ENCODE results near the gene KCNQ1. TPM values are rescaled to one million over a fixed set of nuclear protein-coding genes. Genes with fewer than 3 reads are reported as not detected.

Gene KCNQ1
- total and polyA plus RNA-seq, 2 of the 13 experiments (the other 11 are each of a cell fraction or from before 2014, with no cell fraction given) = 0.02 to 0.08 TPM

- Histone ChIP-seq H3K4me2 (ENCODE audit: low read depth, low read length) (no peak overlapping the region), H2AFZ (ENCODE audit: low read length) (no peak overlapping the region), H3K27ac (ENCODE audit: extremely low read length, insufficient read depth, low read length) (no peak overlapping the region), H3K79me2 (ENCODE audit: insufficient read depth, low read length) (no peaks in the 10 kb centered on the region), H3K27me3 (ENCODE audit: control insufficient read depth in 1 of 2, insufficient read depth in 2 of 2, low read length in 2 of 2) (no peaks in the 10 kb centered on the region), H3K4me3 (replicated peaks in 1 of 3; ENCODE audit: insufficient read depth in 1 of 3, low read depth in 2 of 3, low read length in 3 of 3) (no peak overlapping the region), H3K4me1 (ENCODE audit: insufficient read depth, low read length) (0 out of 2 replicates have a peak, but pooled peaks cover 8% of the 10 kb centered on the region), H3K36me3 (replicated peaks in 1 of 2; ENCODE audit: control insufficient read depth in 1 of 2, insufficient read depth in 2 of 2, low read length in 2 of 2) (peaks cover 1 to 4% of the 10 kb centered on the region in 2 experiments; a peak in 2 of 5 replicates), H4K20me1 (ENCODE audit: insufficient read depth, low read length) (peaks cover 44% of the 10 kb centered on the region), H3K9ac (ENCODE audit: insufficient read depth, low read depth, low read length) (no peak overlapping the region), H3K9me3 (ENCODE audit: low read length) (peaks cover 43% of the 10 kb centered on the region)
- WGBS (ENCODE audit: low lambda C conversion rate) = 92% methylated on average over 5 of the region's 6 CpGs
- peak; percentile 10 for ATAC-seq
- TSS peak; percentile 11 for BruUV-seq (replicated peaks)
- intact Hi-C loops (cut with micrococcal nuclease; ENCODE audit: unreplicated experiment) (no loop called here), in situ Hi-C loops (cut with HindIII; ENCODE audit: extremely low pct_ligation_motif_present, low pct_unique_long_range_greater_than_20kb) (no loop called here)
- POLR2A ChIA-PET = interaction anchor here (1.7 kb wide), 1 partner anchor 93 kb away, joined by 4 read pairs; no protein-coding TSS in a partner anchor
- no peak for FAIRE-seq
- CTCF ChIA-PET (ENCODE audit: low intra/inter-chr PET ratio, low total read pairs) = no interaction called here
- DNase-seq (ENCODE audit: low spot score) = no peak
- TF ChIP-seq JUNB (CRISPR knock-in tag; IDR thresholded peaks at IDR 0.05; ENCODE audit: borderline replicate concordance) (0 out of 2 replicates have a peak, but pooled peaks have one; percentile 14), ZC3H13 (CRISPR knock-in tag; IDR thresholded peaks at IDR 0.05) (peak; percentile 60; the same call in 1 of the 2 replicates), PTBP1 (IDR thresholded peaks at IDR 0.05; ENCODE audit: low read depth, low read length, poor library complexity, severe bottlenecking) (no peak), SMAD9 (CRISPR knock-in tag; IDR thresholded peaks at IDR 0.05) (no peak), ZGPAT (CRISPR knock-in tag; IDR thresholded peaks at IDR 0.05) (0 out of 2 replicates have a peak, but pooled peaks have one; percentile 13), AGO2 (optimal IDR thresholded peaks at IDR 0.05; ENCODE audit: low read depth, low read length) (peak; percentile 51), POLR2G (IDR thresholded peaks at IDR 0.05; ENCODE audit: low read depth, low read length) (peak; percentile 77), RBM22 (optimal IDR thresholded peaks at IDR 0.05; ENCODE audit: low read length) (peak; percentile 98), ZNF562 (CRISPR knock-in tag; IDR thresholded peaks at IDR 0.05; ENCODE audit: borderline replicate concordance) (0 out of 2 replicates have a peak, but pooled peaks have one; percentile 36), NCOA5 (CRISPR knock-in tag; IDR thresholded peaks at IDR 0.05) (peak; percentile 45; the same call in 1 of the 2 replicates), SSRP1 (CRISPR knock-in tag; IDR thresholded peaks at IDR 0.05) (peak; percentile 15; the same call in 1 of the 2 replicates), POLR2A (IDR thresholded peaks at IDR 0.05; ENCODE audit: insufficient read depth in 1 of 2, low read depth in 2 of 2, low read length in 2 of 2) (peak; percentile 40 to 47; a peak in 1 of 4 replicates), FOSL2 (CRISPR knock-in tag; IDR thresholded peaks at IDR 0.05) (0 out of 2 replicates have a peak, but pooled peaks have one; percentile 5), MLLT10 (CRISPR knock-in tag; IDR thresholded peaks at IDR 0.05) (no peak), FOXA1 (IDR thresholded peaks at IDR 0.05) (no peak), FOXA1 (CRISPR knock-in tag; IDR thresholded peaks at IDR 0.05) (0 out of 2 replicates have a peak, but pooled peaks have one; percentile 12), YEATS4 (CRISPR knock-in tag; IDR thresholded peaks at IDR 0.05; ENCODE audit: borderline replicate concordance) (no peak), PATZ1 (CRISPR knock-in tag; IDR thresholded peaks at IDR 0.05) (peak; percentile 30; the same call in 1 of the 2 replicates), POLR2AphosphoS5 (IDR thresholded peaks at IDR 0.05; ENCODE audit: low read depth, low read length) (peak; percentile 43), ZNF800 (CRISPR knock-in tag; IDR thresholded peaks at IDR 0.05) (no peak)
Observed at GRCh38 chr11:2655834-2656622, 211.2 kb downstream of the KCNQ1 start.

Data from HepG2 (cell line).